ENCODE measurements around the gene SLC23A2. TPM values are rescaled to one million over a fixed set of nuclear protein-coding genes. Genes with fewer than 3 reads are reported as not detected.
A peak's percentile ranks its signal among the peaks of the same experiment; 100 is the strongest.
"Not testable (repeated sequence)": the region's sequence is repeated elsewhere in the genome, so short reads cannot be mapped to it uniquely, and the experiment has no call there.

Gene SLC23A2
- total and polyA plus RNA-seq, 7 donors, result 0.60 to 15.2 (median 10.9) TPM

- no peak for DNase-seq
- no peaks in the 10 kb centered on the region for H3K9me3 ChIP-seq
- no peak overlapping the region for H3K27ac ChIP-seq
- TF ChIP-seq, protein P1, sequence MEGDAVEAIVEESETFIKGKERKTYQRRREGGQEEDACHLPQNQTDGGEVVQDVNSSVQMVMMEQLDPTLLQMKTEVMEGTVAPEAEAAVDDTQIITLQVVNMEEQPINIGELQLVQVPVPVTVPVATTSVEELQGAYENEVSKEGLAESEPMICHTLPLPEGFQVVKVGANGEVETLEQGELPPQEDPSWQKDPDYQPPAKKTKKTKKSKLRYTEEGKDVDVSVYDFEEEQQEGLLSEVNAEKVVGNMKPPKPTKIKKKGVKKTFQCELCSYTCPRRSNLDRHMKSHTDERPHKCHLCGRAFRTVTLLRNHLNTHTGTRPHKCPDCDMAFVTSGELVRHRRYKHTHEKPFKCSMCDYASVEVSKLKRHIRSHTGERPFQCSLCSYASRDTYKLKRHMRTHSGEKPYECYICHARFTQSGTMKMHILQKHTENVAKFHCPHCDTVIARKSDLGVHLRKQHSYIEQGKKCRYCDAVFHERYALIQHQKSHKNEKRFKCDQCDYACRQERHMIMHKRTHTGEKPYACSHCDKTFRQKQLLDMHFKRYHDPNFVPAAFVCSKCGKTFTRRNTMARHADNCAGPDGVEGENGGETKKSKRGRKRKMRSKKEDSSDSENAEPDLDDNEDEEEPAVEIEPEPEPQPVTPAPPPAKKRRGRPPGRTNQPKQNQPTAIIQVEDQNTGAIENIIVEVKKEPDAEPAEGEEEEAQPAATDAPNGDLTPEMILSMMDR (IDR thresholded peaks at IDR 0.05), result no peak
- no peak for TF ChIP-seq POLR2A (IDR thresholded peaks at IDR 0.05)
- TF ChIP-seq EP300 (IDR thresholded peaks at IDR 0.05), result no peak
- no peak for TF ChIP-seq POLR2AphosphoS5 (IDR thresholded peaks at IDR 0.05)
- H3K4me1 ChIP-seq, result peaks cover 0 to 20% (median 7%) of the 10 kb centered on the region in 4 donors
- no peak overlapping the region for H3K4me3 ChIP-seq
- H3K27me3 ChIP-seq, result no peaks in the 10 kb centered on the region
- no peaks in the 10 kb centered on the region for H3K36me3 ChIP-seq
- intact Hi-C loops (cut with DNase I), result no loop called here
- 97 to 99% methylated on average over 4 of the region's 4 CpGs for WGBS, 2 donors
Observed at GRCh38 chr20:4982281-4982680, 19.0 kb downstream of the SLC23A2 start.

DNA sequence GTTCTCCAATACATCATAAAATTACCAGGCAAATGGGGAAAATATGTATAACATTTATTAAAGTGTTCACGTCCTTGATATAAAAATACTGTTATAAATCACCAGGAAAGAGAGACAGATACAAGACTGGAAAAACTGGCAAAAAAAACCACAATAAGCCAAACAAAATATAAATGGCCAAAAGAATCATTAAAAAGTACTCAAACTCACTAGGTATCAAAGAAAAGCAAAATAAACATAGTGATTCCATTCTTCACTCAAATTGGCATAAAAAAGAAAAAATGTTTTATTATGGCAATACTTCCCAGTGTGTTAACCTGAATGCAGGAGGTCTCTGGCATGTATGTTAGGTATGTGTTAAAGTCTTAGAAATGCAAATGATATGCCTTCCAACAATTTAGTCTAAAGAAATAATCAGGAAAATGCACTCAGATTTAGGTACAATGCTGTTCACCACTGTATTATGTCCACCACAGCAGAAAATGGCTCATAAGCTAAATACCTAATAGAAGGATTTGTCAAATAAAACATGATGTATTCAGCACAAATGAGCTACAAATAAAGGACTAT is 21.4 kb downstream of the SLC23A2 start:
- no peak overlapping the region for H3K4me3 ChIP-seq
- TF ChIP-seq POLR2A (IDR thresholded peaks at IDR 0.05) (no peak), EP300 (IDR thresholded peaks at IDR 0.05) (no peak), POLR2AphosphoS5 (IDR thresholded peaks at IDR 0.05) (no peak)
- TF ChIP-seq, protein P1 (IDR thresholded peaks at IDR 0.05), result no peak
- 79 to 88% methylated on average over 1 of the region's 1 CpG for WGBS, 2 donors
- H3K27me3 ChIP-seq, result no peaks in the 10 kb centered on the region
- intact Hi-C loops (cut with DNase I), result no loop called here
- H3K9me3 ChIP-seq, result no peaks in the 10 kb centered on the region
- peaks cover 0 to 20% (median 7%) of the 10 kb centered on the region in 4 donors for H3K4me1 ChIP-seq
- DNase-seq, result no peak
- no peaks in the 10 kb centered on the region for H3K36me3 ChIP-seq
- H3K27ac ChIP-seq, result no peak overlapping the region

DNA sequence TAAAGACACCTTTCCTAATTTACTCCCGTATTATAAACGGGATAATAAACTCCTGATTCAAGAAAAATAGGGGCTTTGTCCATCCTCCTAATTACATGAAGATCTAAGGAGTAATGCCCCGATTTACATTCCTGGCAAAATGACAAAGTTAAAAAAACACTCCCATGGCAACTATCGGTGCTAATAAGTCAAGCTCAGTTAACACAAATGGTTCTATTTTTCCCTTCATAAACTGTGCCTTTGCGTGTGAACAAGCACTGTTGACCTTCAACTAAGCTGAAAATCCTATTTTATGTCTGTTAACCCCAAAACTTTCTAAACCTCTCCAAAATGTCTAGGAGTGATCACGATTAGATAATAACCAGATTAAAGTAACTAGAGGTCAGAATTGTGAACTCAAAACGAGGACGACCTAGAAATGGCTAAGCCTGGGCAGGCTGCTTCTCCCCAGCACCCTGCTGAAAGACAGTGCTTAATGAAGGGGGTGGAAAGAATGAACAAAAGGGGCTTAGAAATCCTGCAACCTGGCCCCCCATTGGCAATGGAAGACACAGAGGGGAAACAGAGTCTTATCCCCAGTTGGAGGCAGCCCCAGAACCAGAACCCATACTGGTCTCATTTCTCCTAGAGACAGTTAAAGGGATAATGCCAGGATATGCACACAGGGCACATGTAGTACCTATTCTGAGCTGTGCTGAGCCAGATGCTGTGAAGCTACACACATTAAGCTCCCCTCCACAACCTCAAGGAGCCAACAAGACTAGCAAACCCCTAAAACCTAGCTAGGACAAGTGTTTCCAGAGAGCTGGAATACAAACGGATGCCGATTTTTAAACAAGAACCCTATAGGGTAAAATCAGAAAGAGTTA is 23.0 kb downstream of the SLC23A2 start:
- no peak overlapping the region for H3K4me3 ChIP-seq
- H3K27me3 ChIP-seq, result no peaks in the 10 kb centered on the region
- H3K36me3 ChIP-seq, result no peaks in the 10 kb centered on the region
- intact Hi-C loops (cut with DNase I), result no loop called here
- TF ChIP-seq EP300 (IDR thresholded peaks at IDR 0.05) (no peak), POLR2A (IDR thresholded peaks at IDR 0.05) (no peak), POLR2AphosphoS5 (IDR thresholded peaks at IDR 0.05) (no peak)
- TF ChIP-seq, protein P1 (IDR thresholded peaks at IDR 0.05), result no peak
- no peak for DNase-seq
- peaks cover 0 to 24% (median 13%) of the 10 kb centered on the region in 4 donors for H3K4me1 ChIP-seq
- no peaks in the 10 kb centered on the region for H3K9me3 ChIP-seq
- WGBS, 2 donors, result 76 to 78% methylated on average over 10 of the region's 10 CpGs
- H3K27ac ChIP-seq, result no peak overlapping the region

GRCh38 chr20:4976014-4976413 is 25.3 kb downstream of the SLC23A2 start:
- H3K4me3 ChIP-seq; H3K27me3 ChIP-seq; DNase-seq; H3K9me3 ChIP-seq; H3K36me3 ChIP-seq; intact Hi-C loops (cut with DNase I); H3K27ac ChIP-seq: not testable (repeated sequence)
- peaks cover 0 to 27% (median 15%) of the 10 kb centered on the region in 4 donors for H3K4me1 ChIP-seq
- 83 to 88% methylated on average over 9 of the region's 9 CpGs for WGBS, 2 donors

DNA sequence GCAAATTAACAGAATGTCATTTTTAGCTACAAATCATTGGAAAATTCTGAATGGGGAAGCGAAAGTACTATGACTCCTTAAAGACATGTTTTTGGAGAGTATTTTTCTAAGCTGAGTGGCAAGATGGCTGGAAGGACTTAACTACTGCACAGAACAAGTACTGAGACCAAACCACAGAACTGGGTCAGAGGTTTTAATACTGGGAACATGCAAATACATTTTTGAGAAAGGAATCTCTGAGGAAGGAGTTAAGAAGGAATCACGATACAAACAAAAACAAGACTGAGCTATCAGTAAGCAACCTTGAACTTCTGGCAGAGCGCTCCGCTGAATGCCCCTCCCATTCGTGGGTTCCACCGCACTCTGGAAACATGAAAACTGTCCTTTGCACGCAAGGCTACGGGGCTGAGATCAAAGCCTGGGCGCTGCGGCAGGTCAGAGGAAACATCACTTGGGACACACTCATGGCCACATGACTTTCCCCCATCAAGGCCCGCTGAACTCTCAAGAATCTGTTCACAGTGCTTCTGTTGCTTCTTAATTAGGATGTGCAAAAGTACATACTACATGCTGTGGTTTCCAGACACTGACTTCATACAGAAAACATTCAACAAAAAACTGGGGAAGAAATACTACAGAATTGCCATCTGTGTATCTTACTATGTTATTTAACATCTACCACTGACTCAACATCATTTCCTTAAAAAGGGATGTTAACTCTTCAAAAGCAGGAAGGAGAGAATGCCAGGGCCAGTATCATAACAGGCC is 27.8 kb downstream of the SLC23A2 start:
- peak overlapping the region; percentile 15 to 64 (median 47) for H3K27ac ChIP-seq
- peaks cover 0 to 21% (median 3%) of the 10 kb centered on the region in 4 donors for H3K36me3 ChIP-seq
- H3K4me3 ChIP-seq, result peak overlapping the region in 2 of 4 donors; percentile 18 to 27
- peaks cover 0 to 20% (median 12%) of the 10 kb centered on the region in 4 donors for H3K4me1 ChIP-seq
- intact Hi-C loops (cut with DNase I), result no loop called here
- TF ChIP-seq, protein P1 (IDR thresholded peaks at IDR 0.05), result no peak
- TF ChIP-seq POLR2AphosphoS5 (IDR thresholded peaks at IDR 0.05), result peak in 1 of 4 donors; percentile 10
- no peaks in the 10 kb centered on the region for H3K27me3 ChIP-seq
- no peaks in the 10 kb centered on the region for H3K9me3 ChIP-seq
- 30 to 37% methylated on average over 11 of the region's 11 CpGs for WGBS, 2 donors
- DNase-seq, result peak; percentile 66

All from sigmoid colon (tissue), 7 donors.